Measurements from ENCODE around the gene CACNA1A.
"Not testable (repeated sequence)": the region's sequence is repeated elsewhere in the genome, so short reads cannot be mapped to it uniquely, and the experiment has no call there.

CACNA1A gene

DNA sequence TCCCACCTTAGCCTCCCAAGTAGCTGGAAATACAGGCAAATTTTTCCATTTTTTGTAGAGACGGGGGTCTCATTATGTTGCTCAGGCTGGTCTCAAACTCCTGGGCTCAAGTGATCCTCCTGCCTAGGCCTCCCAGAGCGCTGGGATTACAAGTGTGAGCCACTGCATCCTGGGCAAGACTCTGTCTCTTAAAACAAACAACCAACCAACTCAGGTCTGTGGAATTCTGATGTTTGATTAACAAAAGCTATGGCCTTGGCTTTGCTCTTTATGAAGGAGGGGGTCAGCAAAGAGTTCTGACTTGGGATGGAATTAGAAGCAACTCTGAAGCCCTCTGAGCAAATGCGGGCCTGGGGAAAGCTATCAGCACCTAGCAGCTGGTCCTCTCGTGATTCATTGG, 238.4 kb downstream of the CACNA1A start:
- DNase-seq, result no peak

DNA sequence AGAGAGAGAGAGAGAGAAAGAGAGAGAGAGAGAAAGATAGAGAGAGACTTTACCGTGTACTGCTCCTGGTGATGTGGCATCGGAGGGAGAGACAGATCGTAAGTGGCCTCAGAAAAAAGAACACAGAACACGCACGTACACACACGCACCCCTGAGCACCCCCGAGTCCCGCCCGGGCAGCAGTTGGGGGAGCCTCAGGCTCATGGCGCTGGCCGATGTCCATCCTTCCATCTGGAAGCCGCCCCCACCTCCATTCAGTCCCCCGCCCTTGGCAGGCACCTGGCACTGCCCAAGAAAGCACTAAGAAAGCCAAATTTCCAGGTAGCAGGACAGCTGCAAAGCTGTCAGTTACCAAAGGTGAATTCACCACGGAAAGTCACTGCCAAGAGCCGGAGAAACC, 239.1 kb downstream of the CACNA1A start:
- DNase-seq, result no peak

DNA sequence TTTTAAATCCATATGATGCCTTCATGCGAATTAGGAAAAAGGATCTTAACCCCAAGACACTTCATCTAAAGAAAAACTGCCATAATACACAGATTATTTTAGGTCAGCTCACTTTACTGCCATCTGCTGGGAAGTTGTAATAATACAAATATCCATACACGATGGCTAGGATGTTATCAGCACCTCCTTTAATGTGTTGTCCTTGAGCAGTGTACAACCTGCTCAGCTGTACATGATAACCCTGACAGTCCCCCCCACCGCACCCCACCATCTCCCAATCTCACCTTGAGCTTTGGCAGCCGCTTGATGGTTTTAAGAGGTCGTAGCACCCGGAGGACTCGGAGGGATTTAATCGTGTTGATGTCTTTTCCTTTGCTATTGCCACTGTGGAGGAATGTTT, 243.8 kb downstream of the CACNA1A start:
- no peak for DNase-seq

DNA sequence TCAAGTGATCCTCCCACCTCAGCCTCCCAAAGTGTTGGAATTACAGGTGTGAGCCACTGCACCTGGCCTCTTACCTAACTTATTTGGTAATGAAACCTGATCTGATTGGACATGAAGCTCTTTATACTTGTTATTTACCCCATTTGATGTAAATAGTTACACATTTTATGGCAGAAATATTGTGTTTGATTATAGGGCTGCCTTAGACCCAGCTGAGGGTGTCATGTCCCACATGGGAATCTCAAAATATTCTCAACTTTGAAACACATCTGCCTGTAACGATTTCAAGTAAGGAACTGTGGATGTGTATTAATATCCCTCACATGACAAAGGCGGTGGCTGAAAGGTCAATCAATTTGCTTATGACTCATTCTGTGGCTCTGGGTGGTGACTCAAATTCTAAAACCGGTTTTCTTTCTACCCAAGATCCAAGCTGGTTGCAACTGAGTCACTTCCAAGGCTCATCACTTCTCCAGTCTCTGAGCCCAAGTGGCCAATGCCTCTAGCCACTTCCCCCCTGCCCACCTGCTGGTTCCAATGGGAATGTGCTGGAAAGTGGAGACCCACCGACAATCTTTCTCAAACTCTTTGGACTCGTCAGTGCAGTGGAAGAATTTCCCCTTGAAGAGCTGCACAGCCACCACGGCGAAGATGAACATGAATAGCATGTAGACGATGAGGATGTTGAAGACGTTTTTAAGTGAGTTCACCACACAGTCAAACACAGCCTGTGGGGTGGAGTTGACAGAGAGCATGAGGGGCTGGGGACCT, 245.2 kb downstream of the CACNA1A start:
- DNase-seq, result peak; percentile 19 to 47

DNA sequence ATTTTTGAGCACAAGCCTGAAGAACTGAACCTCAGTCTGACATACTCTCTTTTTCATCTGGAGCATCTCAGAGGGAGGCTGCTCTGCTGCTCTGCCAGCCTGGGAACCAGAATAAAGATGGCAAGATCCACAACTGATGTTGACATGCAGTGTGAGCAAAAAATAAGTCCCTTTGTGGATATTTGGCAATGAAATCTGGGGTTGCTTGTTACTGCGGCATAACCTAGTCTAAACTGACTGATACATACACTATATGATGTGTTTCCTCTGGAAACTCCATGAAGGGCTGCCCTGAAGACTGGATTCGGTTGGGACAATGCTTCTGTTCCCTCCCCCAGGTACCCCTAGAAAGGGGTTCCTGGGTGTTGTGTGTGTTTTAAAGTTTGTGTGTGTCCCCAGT, 249.4 kb downstream of the CACNA1A start:
- DNase-seq, result no peak

DNA sequence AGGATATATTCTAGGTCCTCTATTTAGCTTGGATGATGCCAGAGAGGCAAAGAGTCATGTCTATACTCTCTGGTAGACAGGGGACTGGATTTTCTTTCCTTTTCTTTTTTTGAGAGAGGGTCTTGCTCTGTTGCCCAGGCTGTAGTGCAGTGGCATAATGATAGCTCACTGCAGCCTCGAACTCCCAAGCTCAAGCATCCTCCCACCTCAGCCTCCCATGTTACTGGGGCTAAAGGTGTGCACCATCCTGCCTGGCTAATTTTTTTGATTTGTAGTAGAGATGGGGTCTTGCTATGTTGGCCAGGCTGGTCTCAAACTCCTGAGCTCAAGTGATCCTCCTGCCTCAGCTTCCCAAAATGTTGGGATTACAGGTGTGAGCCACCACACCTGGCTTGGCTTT, 249.9 kb downstream of the CACNA1A start:
- DNase-seq, result not testable (repeated sequence)

GRCh38 chr19:13255719-13256059, 250.6 kb downstream of the CACNA1A start:
- DNase-seq, result no peak

DNA sequence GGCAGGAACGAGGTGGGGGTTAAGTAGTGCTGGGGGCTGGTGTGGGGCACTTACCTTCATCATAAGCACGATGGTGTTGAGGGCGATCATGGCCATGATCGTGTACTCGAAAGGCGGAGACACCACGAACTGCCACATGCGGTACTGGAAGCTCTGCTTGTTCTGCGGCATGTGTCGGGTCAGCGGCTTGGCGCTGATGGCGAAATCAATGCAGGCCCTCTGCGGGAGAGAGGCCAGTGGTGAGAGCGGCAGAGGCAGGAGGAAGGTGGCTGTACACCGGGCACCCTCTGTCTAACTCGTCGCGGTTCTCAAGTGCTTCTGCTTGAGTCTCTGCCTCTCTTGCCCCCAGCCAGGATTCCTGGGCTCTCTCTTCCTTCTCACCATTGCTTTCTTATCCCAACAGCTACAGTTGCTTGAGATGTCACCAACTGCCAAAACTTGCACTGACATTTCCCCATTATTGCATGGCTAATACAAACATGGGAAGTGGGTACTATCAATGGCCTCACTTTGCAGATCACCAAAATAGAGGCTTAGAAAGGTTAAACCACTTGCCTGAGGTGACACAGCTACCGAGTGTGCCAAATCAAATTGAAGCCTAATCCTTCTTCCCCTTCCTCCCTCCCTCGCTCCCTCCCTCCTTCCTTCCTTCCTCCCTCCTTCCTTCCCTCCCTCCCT, 251.1 kb downstream of the CACNA1A start:
- DNase-seq, result no peak

DNA sequence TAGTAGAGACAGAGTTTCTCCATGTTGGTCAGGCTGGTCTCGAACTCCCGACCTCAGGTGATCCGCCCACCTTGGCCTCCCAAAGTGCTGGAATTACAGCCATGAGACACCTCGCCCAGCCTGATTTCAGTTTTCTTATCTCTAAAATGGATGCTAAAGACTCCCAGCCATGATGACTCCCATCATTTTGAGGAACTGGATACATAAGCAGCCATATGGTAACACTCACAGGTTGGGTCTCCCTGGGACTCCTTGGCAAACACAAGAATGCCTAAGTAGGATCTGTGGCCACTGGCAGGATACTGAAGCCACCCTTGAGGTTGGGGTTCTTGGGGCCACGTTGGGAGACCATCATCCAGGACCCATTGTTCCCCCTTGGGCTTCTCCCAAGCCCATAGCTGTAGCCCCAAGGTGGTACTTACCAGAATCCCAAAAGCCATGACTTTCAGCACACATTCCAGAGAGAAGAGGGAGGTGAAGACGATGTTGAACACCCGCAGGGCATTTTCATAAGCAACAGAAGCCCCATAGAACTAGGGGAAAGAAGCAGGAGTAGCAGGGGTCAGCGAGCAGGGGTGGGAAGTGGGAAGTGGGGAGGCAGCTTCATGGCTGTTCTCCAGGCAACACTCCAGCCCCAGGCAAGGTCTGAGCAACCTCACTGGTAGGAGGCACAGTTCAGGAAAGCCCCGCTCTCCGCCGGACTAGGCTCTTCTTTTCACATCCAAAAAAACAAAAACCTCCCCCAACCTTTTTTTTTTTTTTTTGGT, 253.5 kb downstream of the CACNA1A start:
- no peak for DNase-seq

- no peak for DNase-seq
These were observed 261.4 kb downstream of the CACNA1A start for GRCh38 chr19:13244920-13245319.

DNA sequence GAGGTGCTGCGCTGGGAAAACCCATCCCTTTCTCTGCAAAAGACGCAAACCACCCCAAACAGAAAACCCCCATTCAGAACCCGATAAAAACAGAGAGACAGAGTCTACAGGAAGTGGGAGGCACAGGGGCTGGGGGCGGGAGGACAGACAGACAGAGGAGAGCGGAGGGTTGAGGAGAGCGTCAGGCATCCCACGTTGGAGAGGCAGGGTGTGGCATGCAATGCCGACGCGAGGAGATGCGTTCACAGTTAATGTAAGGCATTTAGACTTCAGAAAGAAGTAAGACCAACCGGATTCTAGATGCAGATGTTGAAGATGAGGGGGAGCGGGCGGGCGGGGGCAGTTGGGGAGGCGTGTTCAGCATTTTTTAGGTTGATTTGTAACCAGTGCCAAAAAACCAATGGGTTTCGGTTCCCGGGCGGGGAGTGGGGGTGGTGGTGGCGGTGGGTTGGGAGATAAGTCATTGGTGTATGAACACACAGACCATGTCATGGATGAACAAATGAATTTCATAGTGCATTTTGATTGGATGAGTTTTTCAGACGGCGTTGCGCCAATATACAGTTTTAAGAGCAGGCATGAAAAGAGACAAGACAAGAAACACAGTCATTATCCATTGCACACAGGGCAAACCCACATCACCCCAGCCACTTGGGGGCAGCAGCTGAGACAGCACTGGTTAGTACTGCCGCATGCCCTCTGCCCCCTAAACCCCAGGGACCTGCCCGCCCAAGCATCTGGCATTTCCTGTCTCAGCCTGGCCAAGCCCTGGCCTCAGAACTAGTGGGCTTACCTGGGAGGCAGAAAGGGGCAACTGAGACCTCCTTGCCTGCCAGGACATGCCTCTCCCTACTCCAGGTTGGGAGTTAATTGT, 264.8 kb downstream of the CACNA1A start:
- peak; percentile 45 to 48 for DNase-seq

- no peak for DNase-seq
These were observed 265.8 kb downstream of the CACNA1A start for GRCh38 chr19:13240312-13241022.

GRCh38 chr19:13238891-13239534, 267.3 kb downstream of the CACNA1A start:
- DNase-seq, result no peak

- peak; percentile 68 to 73 for DNase-seq
These were observed 271.8 kb downstream of the CACNA1A start for GRCh38 chr19:13234518-13234917.

GRCh38 chr19:13231663-13232062, 274.6 kb downstream of the CACNA1A start:
- no peak for DNase-seq

DNA sequence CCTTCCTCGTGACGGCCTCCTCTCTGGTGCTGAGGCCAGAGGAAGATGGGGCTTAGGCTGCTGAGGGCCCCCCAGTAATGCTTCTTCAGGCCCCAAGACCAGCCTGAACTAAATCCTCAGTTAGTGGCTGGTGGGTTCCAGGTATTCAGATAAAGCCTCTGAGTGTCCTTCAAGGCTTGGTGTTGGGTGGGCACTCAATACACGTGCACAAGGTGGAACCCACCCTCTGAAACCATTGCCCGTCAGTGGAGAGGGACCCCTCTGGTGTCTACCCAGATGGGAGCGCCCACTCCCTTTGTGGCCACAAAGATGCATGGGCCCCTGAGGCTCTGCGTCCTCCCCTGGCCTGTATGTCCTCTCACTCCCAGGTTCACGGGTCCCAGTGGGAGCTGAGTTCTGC, 277.0 kb downstream of the CACNA1A start:
- no peak for DNase-seq

- DNase-seq, result no peak
These were observed 277.7 kb downstream of the CACNA1A start for GRCh38 chr19:13228561-13228960.

DNA sequence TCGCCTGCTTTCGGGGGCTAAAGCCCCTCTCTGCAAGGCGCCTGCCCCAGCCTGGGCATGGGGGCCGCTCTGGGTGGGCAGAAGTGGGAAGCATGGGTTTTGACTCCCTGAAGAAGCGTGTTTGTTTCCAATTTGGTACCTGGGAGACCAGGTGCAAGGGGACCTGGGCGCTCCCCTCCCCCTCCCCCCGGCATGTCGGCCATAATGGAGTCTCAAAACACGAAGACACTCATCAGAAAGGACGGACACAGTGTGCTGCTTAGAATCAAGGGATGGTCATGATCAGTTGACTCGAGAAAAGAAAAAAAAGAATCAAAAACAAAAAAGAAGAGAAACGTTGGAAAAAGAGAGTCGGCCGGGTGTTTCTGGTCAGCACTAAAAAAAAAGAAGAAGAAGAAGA, 279.3 kb downstream of the CACNA1A start:
- DNase-seq, result no peak

GRCh38 chr19:13225973-13226865, 280.1 kb downstream of the CACNA1A start:
- no peak for DNase-seq

DNA sequence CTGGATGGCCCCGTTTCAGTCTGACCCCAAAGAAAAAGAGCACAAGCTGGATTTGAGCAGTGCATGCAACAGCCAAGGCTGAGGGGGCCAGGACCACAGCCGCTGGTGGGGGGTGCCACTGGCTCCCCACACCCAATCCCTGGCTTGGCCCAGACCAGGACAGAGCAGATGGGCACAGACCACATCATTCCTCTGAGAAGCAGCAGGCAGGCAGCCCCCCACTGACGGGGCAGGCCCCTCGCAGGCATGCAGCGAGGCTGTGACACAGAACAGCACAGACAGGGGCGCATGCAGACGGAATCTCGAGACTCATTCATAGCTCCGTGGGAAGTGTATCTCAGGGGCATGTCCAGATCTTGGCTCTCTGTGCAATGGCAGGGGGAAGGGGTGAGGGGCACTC, 281.2 kb downstream of the CACNA1A start:
- no peak for DNase-seq

DNA sequence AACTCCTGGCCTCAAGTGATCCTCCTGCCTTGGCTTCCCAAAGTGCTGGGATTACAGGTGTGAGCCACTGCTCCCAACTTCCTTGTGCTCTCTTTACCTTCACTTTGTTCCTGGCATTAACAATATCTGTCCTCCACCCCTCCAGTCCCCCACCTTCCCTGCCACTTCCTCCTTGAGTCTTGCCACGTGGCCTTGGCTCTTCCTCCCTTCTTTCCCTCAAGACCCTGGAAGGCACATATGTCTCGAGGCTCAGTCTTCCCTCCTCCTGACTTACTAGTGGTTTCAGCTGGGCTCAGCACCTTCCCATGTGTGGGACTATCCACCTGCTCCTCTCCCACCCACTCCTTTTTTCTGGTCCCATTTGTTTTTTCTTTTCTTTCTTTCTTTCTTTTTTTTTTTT, 285.4 kb downstream of the CACNA1A start:
- DNase-seq, result no peak

Measured in activated CD4-positive, alpha-beta T cell treated with anti-CD3 and anti-CD28 coated beads, Interleukin-2, amount 50 U/mL, for 48 hours (primary cell).